ENCODE data around the gene MARVELD1. TPM values are rescaled to one million over a fixed set of nuclear protein-coding genes. Genes with fewer than 3 reads are reported as not detected.

MARVELD1 gene
- total and polyA plus RNA-seq, 2 experiments from 2014 or later = 7.3 to 23.7 TPM

GRCh38 chr10:97760461-97761257, 47.1 kb downstream of the MARVELD1 start:
- Histone ChIP-seq H2AFZ (no peak overlapping the region), H3K27ac (ENCODE audit: low read depth) (no peak overlapping the region), H3K9me2 (ENCODE audit: insufficient read depth) (no peaks in the 10 kb centered on the region), H3K27me3 (ENCODE audit: insufficient read depth) (no peaks in the 10 kb centered on the region), H4K20me1 (replicated peaks; ENCODE audit: insufficient read depth) (no peaks in the 10 kb centered on the region; the same call in 1 of the 2 replicates), H3K4me1 (ENCODE audit: insufficient read depth) (peaks cover 7% of the 10 kb centered on the region; the same call in 1 of the 2 replicates), H3K4me3 (no peak overlapping the region), H3K79me2 (replicated peaks; ENCODE audit: insufficient read depth) (no peaks in the 10 kb centered on the region), H3K4me2 (no peak overlapping the region), H3K36me3 (ENCODE audit: insufficient read depth) (peaks cover 4% of the 10 kb centered on the region; the same call in 1 of the 2 replicates), H3F3A (replicated peaks; ENCODE audit: low read depth) (no peaks in the 10 kb centered on the region)
- no peak overlapping the region for H3K4me3 Mint-ChIP-seq
- DNase-seq (ENCODE audit: low spot score) (no peak), ATAC-seq (no peak)
- peaks cover 29% of the 10 kb centered on the region for H3K4me1 Mint-ChIP-seq
- H3K27ac Mint-ChIP-seq = no peak overlapping the region; the same call in 1 of the 2 replicates
- TF ChIP-seq REST (IDR thresholded peaks at IDR 0.05; ENCODE audit: unreplicated experiment) (no peak), JUNB (IDR thresholded peaks at IDR 0.05; ENCODE audit: unreplicated experiment) (no peak), EZH2phosphoT487 (IDR thresholded peaks at IDR 0.05; ENCODE audit: unreplicated experiment) (no peak), ZNF114 (CRISPR knock-in tag; IDR thresholded peaks at IDR 0.05) (no peak), ZNF331 (CRISPR knock-in tag; IDR thresholded peaks at IDR 0.05; ENCODE audit: low read depth) (no peak), STAT1 (IDR thresholded peaks at IDR 0.05; ENCODE audit: unreplicated experiment) (no peak), CTCF (conservative IDR thresholded peaks at IDR 0.05; ENCODE audit: low read depth in 2 of 2) (no peak), ETS1 (IDR thresholded peaks at IDR 0.05) (no peak), CREB1 (CRISPR knock-in tag; IDR thresholded peaks at IDR 0.05; ENCODE audit: low read depth) (no peak), POLR2AphosphoS5 (IDR thresholded peaks at IDR 0.05; ENCODE audit: low read depth) (no peak), NANOG (IDR thresholded peaks at IDR 0.05; ENCODE audit: borderline replicate concordance) (no peak), EZH2 (IDR thresholded peaks at IDR 0.05; ENCODE audit: low read depth, unreplicated experiment) (no peak), ZNF462 (CRISPR knock-in tag; IDR thresholded peaks at IDR 0.05) (no peak)
- H3K9me3 Mint-ChIP-seq = no peaks in the 10 kb centered on the region
- peaks cover 21% of the 10 kb centered on the region for H3K27me3 Mint-ChIP-seq (ENCODE audit: insufficient read depth, low read depth, poor library complexity)
- peaks cover 43% of the 10 kb centered on the region for H3K36me3 Mint-ChIP-seq (ENCODE audit: low read depth)
